ENCODE results near the gene HBA1.
"Not testable (repeated sequence)": the region's sequence is repeated elsewhere in the genome, so short reads cannot be mapped to it uniquely, and the experiment has no call there.

Gene HBA1

GRCh38 chr16:211631-212180 lies 35.2 kb downstream of the HBA1 start:
- not testable (repeated sequence) for DNase-seq

DNA sequence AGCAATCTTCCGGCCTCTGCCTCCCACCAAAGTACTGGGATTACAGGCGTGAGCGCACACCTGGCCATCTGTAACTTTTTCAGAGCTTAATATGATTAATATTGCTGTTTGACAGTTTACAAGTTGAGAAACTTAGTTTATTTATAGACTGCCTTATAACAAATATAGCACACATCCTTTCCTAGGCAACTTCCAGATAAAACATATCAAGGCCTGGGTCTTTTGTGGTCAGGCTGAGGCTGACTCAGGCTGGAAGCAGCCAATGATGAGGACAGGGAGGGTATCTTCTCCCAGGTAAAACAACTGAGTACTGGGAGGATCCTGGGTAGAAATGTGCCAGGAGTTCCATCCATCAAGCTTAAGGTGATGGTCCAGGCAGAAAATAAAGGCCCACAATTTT lies 36.5 kb downstream of the HBA1 start:
- DNase-seq: no peak

GRCh38 chr16:220021-220420 lies 43.5 kb downstream of the HBA1 start:
- no peak for DNase-seq
